Activated CD8-positive, alpha-beta memory T cell treated with anti-CD3 and anti-CD28 coated beads, Interleukin-2, amount 10 ng/mL, durations not matched to agents 7 days and 5 days (primary cell): ENCODE data around the gene GHSR. TPM values are rescaled to one million over a fixed set of nuclear protein-coding genes. Genes with fewer than 3 reads are reported as not detected.

Source experiments
- ATAC-seq: fragments of 150-1000 bp; cut with Tn5 transposase; one replicate; pipeline ENCODE4 v1.10.0; 2021; ENCODE audit warnings: moderate library complexity
- CTCF ChIA-PET: fragments of 350-600 bp; sonication (Branson Sonifier 250); formaldehyde crosslinking; loops from one replicate; lab custom pipeline; 2021; ENCODE audit warnings: antibody characterized with exemption; lab: Charles Lee
- DNase-seq: peaks from one replicate; pipeline ENCODE4 v3.0.0-alpha.2; 2020
- H3K27ac Mint-ChIP-seq: one replicate; pipeline ENCODE4 v1.8.0; 2021; ENCODE audit warnings: mild to moderate bottlenecking, mixed read lengths
- H3K27me3 Mint-ChIP-seq: one replicate; pipeline ENCODE4 v1.8.0; 2021; ENCODE audit warnings: mixed read lengths
- H3K36me3 Mint-ChIP-seq: one replicate; pipeline ENCODE4 v1.8.0; 2021; ENCODE audit warnings: mild to moderate bottlenecking, mixed read lengths
- H3K4me1 Mint-ChIP-seq: one replicate; pipeline ENCODE4 v1.8.0; 2021; ENCODE audit warnings: mixed read lengths
- H3K4me3 Mint-ChIP-seq: one replicate; pipeline ENCODE4 v1.8.0; 2021; ENCODE audit warnings: mild to moderate bottlenecking, moderate library complexity, mixed read lengths
- H3K9me3 Mint-ChIP-seq: one replicate; pipeline ENCODE4 v1.8.0; 2022; ENCODE audit warnings: low read depth, mixed read lengths
- total RNA-seq, 2 experiments: library from RNA; stranded (reverse); gene quantifications; one replicate each; pipeline ENCODE4 v1.2.3, GENCODE V29; 2021

GHSR gene
- total RNA-seq, 2 experiments from 2014 or later = not detected

- ATAC-seq (no peak), DNase-seq (no peak)
- no peak overlapping the region for H3K27ac Mint-ChIP-seq
- no peaks in the 10 kb centered on the region for H3K36me3 Mint-ChIP-seq
- H3K27me3 Mint-ChIP-seq = peaks cover 2% of the 10 kb centered on the region
- CTCF ChIA-PET = no interaction called here
- no peaks in the 10 kb centered on the region for H3K9me3 Mint-ChIP-seq
- H3K4me3 Mint-ChIP-seq = no peak overlapping the region
- H3K4me1 Mint-ChIP-seq = no peaks in the 10 kb centered on the region
Measured at GRCh38 chr3:172407872-172408271, 40.4 kb downstream of the GHSR start.

GRCh38 chr3:172405914-172406313, 42.3 kb downstream of the GHSR start:
- no peaks in the 10 kb centered on the region for H3K9me3 Mint-ChIP-seq
- H3K4me1 Mint-ChIP-seq = no peaks in the 10 kb centered on the region
- ATAC-seq (no peak), DNase-seq (no peak)
- H3K27ac Mint-ChIP-seq = no peak overlapping the region
- peaks cover 5% of the 10 kb centered on the region for H3K36me3 Mint-ChIP-seq
- CTCF ChIA-PET = interaction anchor here (0.6 kb wide), 1 partner anchor 258 kb away, joined by 3 read pairs; no protein-coding TSS in a partner anchor
- peaks cover 2% of the 10 kb centered on the region for H3K27me3 Mint-ChIP-seq
- no peak overlapping the region for H3K4me3 Mint-ChIP-seq

- no peaks in the 10 kb centered on the region for H3K4me1 Mint-ChIP-seq
- H3K36me3 Mint-ChIP-seq = peaks cover 5% of the 10 kb centered on the region
- DNase-seq (no peak), ATAC-seq (no peak)
- CTCF ChIA-PET = interaction anchor here (1.7 kb wide), 1 partner anchor 218 kb away, joined by 3 read pairs; no protein-coding TSS in a partner anchor
- H3K9me3 Mint-ChIP-seq = no peaks in the 10 kb centered on the region
- H3K27ac Mint-ChIP-seq = no peak overlapping the region
- peaks cover 2% of the 10 kb centered on the region for H3K27me3 Mint-ChIP-seq
- H3K4me3 Mint-ChIP-seq = no peak overlapping the region
Measured at GRCh38 chr3:172404237-172404962, 43.9 kb downstream of the GHSR start.

GRCh38 chr3:172402892-172403643, 45.2 kb downstream of the GHSR start:
- Mint-ChIP-seq H3K27me3 (peaks cover 2% of the 10 kb centered on the region), H3K27ac (no peak overlapping the region), H3K9me3 (no peaks in the 10 kb centered on the region), H3K4me3 (no peak overlapping the region), H3K36me3 (peaks cover 5% of the 10 kb centered on the region), H3K4me1 (no peaks in the 10 kb centered on the region)
- CTCF ChIA-PET = interaction anchor here (1.6 to 1.7 kb wide), 2 partner anchors 8 to 220 kb away, joined by 3 read pairs; no protein-coding TSS in a partner anchor
- no peak for DNase-seq
- no peak for ATAC-seq

- peaks cover 2% of the 10 kb centered on the region for H3K27me3 Mint-ChIP-seq
- no peaks in the 10 kb centered on the region for H3K9me3 Mint-ChIP-seq
- no peak overlapping the region for H3K4me3 Mint-ChIP-seq
- H3K4me1 Mint-ChIP-seq = no peaks in the 10 kb centered on the region
- DNase-seq (no peak), ATAC-seq (no peak)
- CTCF ChIA-PET = interaction anchor here (1.6 kb wide), 1 partner anchor 9 kb away, joined by 3 read pairs; no protein-coding TSS in a partner anchor
- H3K36me3 Mint-ChIP-seq = peaks cover 5% of the 10 kb centered on the region
- H3K27ac Mint-ChIP-seq = no peak overlapping the region
Measured at GRCh38 chr3:172402090-172402489, 46.2 kb downstream of the GHSR start.

GRCh38 chr3:172398484-172398883, 49.8 kb downstream of the GHSR start:
- no peaks in the 10 kb centered on the region for H3K27me3 Mint-ChIP-seq
- H3K4me1 Mint-ChIP-seq = no peaks in the 10 kb centered on the region
- no peaks in the 10 kb centered on the region for H3K9me3 Mint-ChIP-seq
- H3K27ac Mint-ChIP-seq = no peak overlapping the region
- DNase-seq (no peak), ATAC-seq (no peak)
- CTCF ChIA-PET = interaction anchor here (1.3 kb wide), 1 partner anchor 268 kb away, joined by 3 read pairs; no protein-coding TSS in a partner anchor
- H3K4me3 Mint-ChIP-seq = no peak overlapping the region
- H3K36me3 Mint-ChIP-seq = peaks cover 7% of the 10 kb centered on the region

- peaks cover 7% of the 10 kb centered on the region for H3K36me3 Mint-ChIP-seq
- DNase-seq (no peak), ATAC-seq (no peak)
- no peak overlapping the region for H3K27ac Mint-ChIP-seq
- H3K4me3 Mint-ChIP-seq = no peak overlapping the region
- no peaks in the 10 kb centered on the region for H3K9me3 Mint-ChIP-seq
- H3K27me3 Mint-ChIP-seq = no peaks in the 10 kb centered on the region
- CTCF ChIA-PET = interaction anchor here (1.3 kb wide), 1 partner anchor 268 kb away, joined by 3 read pairs; no protein-coding TSS in a partner anchor
- no peaks in the 10 kb centered on the region for H3K4me1 Mint-ChIP-seq
Measured at GRCh38 chr3:172397716-172398405, 50.4 kb downstream of the GHSR start.

GRCh38 chr3:172396400-172396799, 51.9 kb downstream of the GHSR start:
- Mint-ChIP-seq H3K27me3 (no peaks in the 10 kb centered on the region), H3K9me3 (no peaks in the 10 kb centered on the region), H3K4me3 (no peak overlapping the region), H3K4me1 (peaks cover 1% of the 10 kb centered on the region), H3K36me3 (peaks cover 8% of the 10 kb centered on the region), H3K27ac (no peak overlapping the region)
- CTCF ChIA-PET = no interaction called here
- ATAC-seq (no peak), DNase-seq (no peak)

- Mint-ChIP-seq H3K27me3 (no peaks in the 10 kb centered on the region), H3K4me1 (peaks cover 2% of the 10 kb centered on the region), H3K36me3 (peaks cover 4% of the 10 kb centered on the region), H3K27ac (no peak overlapping the region), H3K4me3 (no peak overlapping the region), H3K9me3 (no peaks in the 10 kb centered on the region)
- no peak for ATAC-seq
- no peak for DNase-seq
- CTCF ChIA-PET = no interaction called here
Measured at GRCh38 chr3:172394692-172395091, 53.6 kb downstream of the GHSR start.

Other genes with a start within 250 kb of the GHSR start
- gene TNFSF10, start 75.0 kb upstream of the GHSR start, total RNA-seq = 100 to 1,000 TPM; 144 to 256 TPM